HepG2 (cell line): ENCODE results near the gene GTF2F2. TPM values are rescaled to one million over a fixed set of nuclear protein-coding genes. Genes with fewer than 3 reads are reported as not detected.
A peak's percentile ranks its signal among the peaks of the same experiment; 100 is the strongest.

Experiments
- ATAC-seq: fragments of 200-7000 bp; cut with Tn5 transposase; 3 replicates; pipeline ENCODE4 v1.9.1; 2020; ENCODE audit warnings: mild to moderate bottlenecking, moderate library complexity
- BruUV-seq: library from RNA; stranded (reverse); fragments of 400-500 nt; replicated peaks from 2 replicates; lab custom pipeline; 2021; lab: Mats Ljungman, UMichigan
- CTCF ChIA-PET: fragments of 300-600 bp; formaldehyde crosslinking; extraction: SDS; loops from one replicate; lab custom pipeline; 2021; ENCODE audit warnings: low total read pairs, inconsistent platforms, low intra/inter-chr PET ratio; lab: Yijun Ruan, JAX
- POLR2A ChIA-PET: fragments of 350-600 bp; sonication (Branson Sonifier 250); formaldehyde crosslinking; loops from one replicate; lab custom pipeline; 2020; ENCODE audit warnings: antibody characterized with exemption, inconsistent platforms; lab: Yijun Ruan, JAX
- DNase-seq: peaks from one replicate; pipeline ENCODE4 v3.0.0-alpha.2; 2015; ENCODE audit warnings: low spot score
- FAIRE-seq: peaks from 3 replicates; lab custom pipeline; 2011; peaks lifted over from hg19 to GRCh38; lab: Jason Lieb, UNC
- H2AFZ ChIP-seq: one replicate; pipeline ENCODE4 v1.6.1; 2011; ENCODE audit warnings: low read length, inconsistent platforms
- H3K27ac ChIP-seq: fragments of 300-600 bp; 3 replicates; pipeline ENCODE4 v1.8.0; 2011; ENCODE audit warnings: mixed run types, mild to moderate bottlenecking, mixed read lengths, low read length, inconsistent platforms; ENCODE audit not compliant: insufficient read depth; ENCODE audit errors: extremely low read length
- H3K27me3 ChIP-seq, 2 experiments: fragments of 200-600 bp in 1 of 2; 2 replicates in 1 of 2; 3 replicates in 1 of 2; pipeline versions ENCODE4 v1.6.0 to v1.8.0; 2011; ENCODE audit warnings: low read length in 2 of 2, mild to moderate bottlenecking in 2 of 2, moderate library complexity in 2 of 2, inconsistent platforms in 1 of 2; ENCODE audit not compliant: insufficient read depth in 2 of 2, control insufficient read depth in 1 of 2
- H3K36me3 ChIP-seq, 2 experiments: fragments of 200-600 bp in 1 of 2; replicated peaks in 1 of 2; 2 replicates in 1 of 2; 3 replicates in 1 of 2; pipeline versions ENCODE4 v1.5.1 to v1.8.0; 2011; ENCODE audit warnings: low read length in 2 of 2, inconsistent platforms in 1 of 2; ENCODE audit not compliant: insufficient read depth in 2 of 2, control insufficient read depth in 1 of 2
- H3K4me1 ChIP-seq: 2 replicates; pipeline ENCODE4 v1.5.1; 2012; ENCODE audit warnings: low read length, inconsistent platforms; ENCODE audit not compliant: insufficient read depth
- H3K4me2 ChIP-seq: 2 replicates; pipeline ENCODE4 v1.6.0; 2011; ENCODE audit warnings: low read depth, low read length, inconsistent platforms
- H3K4me3 ChIP-seq, 3 experiments: fragments of 200-600 bp in 1 of 3; sonication (generic), shearing (Covaris generic) in 1 of 3; replicated peaks in 1 of 3; 2 replicates each; pipeline ENCODE4 v1.5.1; 2011 to 2016; ENCODE audit warnings: low read length in 3 of 3, inconsistent platforms in 2 of 3, low read depth in 2 of 3, mild to moderate bottlenecking in 2 of 3, control low read depth in 1 of 3, mixed read lengths in 1 of 3; ENCODE audit not compliant: insufficient read depth in 1 of 3
- H3K79me2 ChIP-seq: one replicate; pipeline ENCODE4 v1.6.1; 2011; ENCODE audit warnings: low read length, inconsistent platforms; ENCODE audit not compliant: insufficient read depth
- H3K9ac ChIP-seq: 2 replicates; pipeline ENCODE4 v1.6.0; 2011; ENCODE audit warnings: mild to moderate bottlenecking, low read depth, low read length, inconsistent platforms; ENCODE audit not compliant: insufficient read depth
- H3K9me3 ChIP-seq: 2 replicates; pipeline ENCODE4 v1.5.1; 2012; ENCODE audit warnings: mild to moderate bottlenecking, low read length
- H4K20me1 ChIP-seq: 2 replicates; pipeline ENCODE4 v1.6.0; 2011; ENCODE audit warnings: inconsistent platforms, mild to moderate bottlenecking, low read length, moderate library complexity; ENCODE audit not compliant: insufficient read depth
- GFI1 ChIP-seq: sonication (generic); formaldehyde crosslinking; IDR thresholded peaks from 2 replicates; pipeline ENCODE4 v1.5.0; 2020; ENCODE audit warnings: missing genetic modification reagents, mild to moderate bottlenecking, borderline replicate concordance
- GMEB1 ChIP-seq: sonication (generic); formaldehyde crosslinking; IDR thresholded peaks from 2 replicates; pipeline ENCODE4 v1.5.1; 2020; ENCODE audit warnings: missing genetic modification reagents, mild to moderate bottlenecking, borderline replicate concordance
- KDM5B ChIP-seq: sonication (generic); formaldehyde crosslinking; IDR thresholded peaks from 2 replicates; pipeline ENCODE4 v1.4.0; 2020; ENCODE audit warnings: missing genetic modification reagents, mild to moderate bottlenecking, borderline replicate concordance
- KLF6 ChIP-seq: IDR thresholded peaks from 2 replicates; pipeline ENCODE4 v1.8.0; 2016; ENCODE audit warnings: missing biosample characterization, missing genetic modification reagents
- KMT2B ChIP-seq: IDR thresholded peaks from 2 replicates; pipeline ENCODE4 v1.6.1; 2016; ENCODE audit warnings: missing genetic modification reagents, missing compliant biosample characterization
- NFRKB ChIP-seq: fragments of 450-650 bp; IDR thresholded peaks from 2 replicates; pipeline ENCODE4 v1.6.1; 2017
- PBX3 ChIP-seq: sonication (generic); formaldehyde crosslinking; IDR thresholded peaks from 2 replicates; pipeline ENCODE4 v1.8.1; 2023; ENCODE audit warnings: missing genetic modification reagents, inconsistent platforms, borderline replicate concordance
- PHF8 ChIP-seq: sonication (generic); formaldehyde crosslinking; IDR thresholded peaks from 2 replicates; pipeline ENCODE4 v1.5.0; 2020; ENCODE audit warnings: missing genetic modification reagents
- REL ChIP-seq: sonication (generic); formaldehyde crosslinking; conservative IDR thresholded peaks from 2 replicates; pipeline ENCODE4 v1.8.0; 2022; ENCODE audit warnings: mild to moderate bottlenecking, missing genetic modification reagents, moderate library complexity
- SAP130 ChIP-seq: IDR thresholded peaks from 2 replicates; pipeline ENCODE4 v1.6.1; 2016; ENCODE audit warnings: low read depth
- SCMH1 ChIP-seq: sonication (generic); formaldehyde crosslinking; IDR thresholded peaks from 2 replicates; pipeline ENCODE4 v1.9.0; 2021; ENCODE audit warnings: missing genetic modification reagents, mild to moderate bottlenecking, borderline replicate concordance
- SMC3 ChIP-seq: IDR thresholded peaks from 2 replicates; pipeline ENCODE4 v1.6.1; 2011; ENCODE audit warnings: low read length, improper control_type of control experiment
- ZNF101 ChIP-seq: sonication (generic); formaldehyde crosslinking; IDR thresholded peaks from 2 replicates; pipeline ENCODE4 v1.4.0; 2020; ENCODE audit warnings: mild to moderate bottlenecking, low read depth, missing genetic modification reagents, borderline replicate concordance
- ZNF20 ChIP-seq: sonication (generic); formaldehyde crosslinking; IDR thresholded peaks from 2 replicates; pipeline ENCODE4 v1.4.0; 2020; ENCODE audit warnings: mild to moderate bottlenecking, moderate library complexity, missing genetic modification reagents
- ZNF543 ChIP-seq: sonication (generic); formaldehyde crosslinking; IDR thresholded peaks from 2 replicates; pipeline ENCODE4 v1.4.0; 2020; ENCODE audit warnings: mild to moderate bottlenecking, missing genetic modification reagents
- ZNF768 ChIP-seq: sonication (generic); formaldehyde crosslinking; IDR thresholded peaks from 2 replicates; pipeline ENCODE4 v1.4.0; 2020; ENCODE audit warnings: missing genetic modification reagents
- ZSCAN25 ChIP-seq: sonication (generic); formaldehyde crosslinking; IDR thresholded peaks from 2 replicates; pipeline ENCODE4 v1.8.0; 2022; ENCODE audit warnings: mild to moderate bottlenecking, missing genetic modification reagents
- WGBS: methylation state at CpG from one replicate; pipeline ENCODE4 v1.1.6; 2017; ENCODE audit warnings: low lambda C conversion rate; 5-methylcytosine and 5-hydroxymethylcytosine counted together
- in situ Hi-C: cut with HindIII; loops from 2 replicates; pipeline ENCODE4 v1.10.0; 2017; ENCODE audit warnings: low pct_unique_long_range_greater_than_20kb; ENCODE audit not compliant: extremely low pct_ligation_motif_present
- intact Hi-C: fragments of 100-400 bp; cut with micrococcal nuclease; formaldehyde crosslinking; loops from one replicate; pipeline ENCODE4 v1.10.0; 2022; ENCODE audit not compliant: unreplicated experiment
- polyA plus RNA-seq, 8 experiments: library from polyadenylated mRNA; depleted of rRNA in 3 of 8; stranded (reverse) in 7 of 8; unstranded in 1 of 8; fragments of >200 nt; fragmentation: Illumina TruSeq in 4 of 8; extraction: Trizol in 4 of 8; gene quantifications; 2 replicates each; pipeline versions ENCODE4 v1.2.1 to v1.2.3, GENCODE V29; 2011 to 2016; ENCODE audit warnings: low read depth in 4 of 8, missing spikeins in 1 of 8, mixed read lengths in 1 of 8; ENCODE audit not compliant: insufficient read depth in 1 of 8
- total RNA-seq, 5 experiments: library from RNA; depleted of rRNA; stranded (reverse); fragments of >200 nt; fragmentation: Illumina TruSeq; extraction: Trizol; gene quantifications; 2 replicates each; pipeline ENCODE4 v1.2.3, GENCODE V29; 2016; ENCODE audit warnings: low read depth in 1 of 5

The GTF2F2 gene
- total and polyA plus RNA-seq, 2 of the 13 experiments (the other 11 are each of a cell fraction or from before 2014, with no cell fraction given) = 10.6 to 32.8 TPM

- no peak for ATAC-seq
- H3K9ac ChIP-seq = no peak overlapping the region
- H3K36me3 ChIP-seq = no peaks in the 10 kb centered on the region
- no peak overlapping the region for H2AFZ ChIP-seq
- in situ Hi-C loops (no loop called here), intact Hi-C loops (no loop called here)
- H3K79me2 ChIP-seq = no peaks in the 10 kb centered on the region
- no peak overlapping the region for H3K4me3 ChIP-seq
- no peaks in the 10 kb centered on the region for H4K20me1 ChIP-seq
- FAIRE-seq = no peak
- ChIA-PET CTCF (no interaction called here), POLR2A (no interaction called here)
- DNase-seq = no peak
- no peaks in the 10 kb centered on the region for H3K4me1 ChIP-seq
- BruUV-seq = no TSS peak
- TF ChIP-seq NFRKB (no peak), PBX3 (CRISPR knock-in tag) (no peak), KLF6 (CRISPR knock-in tag) (no peak), SMC3 (no peak), GMEB1 (no peak), KMT2B (CRISPR knock-in tag) (no peak)
- H3K4me2 ChIP-seq = no peak overlapping the region
- no peaks in the 10 kb centered on the region for H3K27me3 ChIP-seq
- WGBS = 97% methylated on average over 4 of the region's 4 CpGs
- no peak overlapping the region for H3K27ac ChIP-seq
- H3K9me3 ChIP-seq = no peaks in the 10 kb centered on the region
Observed at GRCh38 chr13:45225370-45225769, 105.1 kb downstream of the GTF2F2 start.

GRCh38 chr13:45226024-45226423, 105.7 kb downstream of the GTF2F2 start:
- Histone ChIP-seq H3K9ac (no peak overlapping the region), H3K27me3 (no peaks in the 10 kb centered on the region), H3K79me2 (no peaks in the 10 kb centered on the region), H4K20me1 (no peaks in the 10 kb centered on the region), H3K27ac (no peak overlapping the region), H2AFZ (no peak overlapping the region), H3K4me1 (no peaks in the 10 kb centered on the region), H3K4me3 (no peak overlapping the region), H3K4me2 (no peak overlapping the region), H3K36me3 (no peaks in the 10 kb centered on the region), H3K9me3 (no peaks in the 10 kb centered on the region)
- no peak for DNase-seq
- BruUV-seq = TSS peak; percentile 30
- FAIRE-seq = no peak
- intact Hi-C loops = no loop called here
- ATAC-seq = no peak
- ChIA-PET CTCF (no interaction called here), POLR2A (no interaction called here)
- in situ Hi-C loops = no loop called here
- 97% methylated on average over 3 of the region's 3 CpGs for WGBS
- no peak for TF ChIP-seq GFI1 (CRISPR knock-in tag)
- no peak for TF ChIP-seq ZNF768 (CRISPR knock-in tag)
- TF ChIP-seq PHF8 = no peak
- no peak for TF ChIP-seq SAP130 (CRISPR knock-in tag)
- TF ChIP-seq KDM5B (CRISPR knock-in tag) = no peak
- TF ChIP-seq ZNF101 (CRISPR knock-in tag) = no peak
- no peak for TF ChIP-seq SCMH1 (CRISPR knock-in tag)
- no peak for TF ChIP-seq REL (CRISPR knock-in tag)
- TF ChIP-seq ZSCAN25 (CRISPR knock-in tag) = no peak
- TF ChIP-seq ZNF543 (CRISPR knock-in tag) = no peak
- no peak for TF ChIP-seq ZNF20
